Subcutaneous abdominal adipose tissue (tissue), 5 donors: Measurements from ENCODE around the gene ALDH1L1.
"Not testable (repeated sequence)": the region's sequence is repeated elsewhere in the genome, so short reads cannot be mapped to it uniquely, and the experiment has no call there.

Experiments used
- H3K27ac ChIP-seq: one replicate; pipeline ENCODE4 v1.7.0; 2013; ENCODE audit warnings: low read depth, mild to moderate bottlenecking, inconsistent platforms, low read length, moderate library complexity
- H3K27me3 ChIP-seq, 5 donors: one replicate each; pipeline ENCODE4 v1.7.0; 2013; ENCODE audit warnings: low read length in 5 of 5, inconsistent platforms in 1 of 5; ENCODE audit not compliant: control insufficient read depth in 5 of 5, insufficient read depth in 4 of 5
- H3K36me3 ChIP-seq, 5 donors: one replicate each; pipeline ENCODE4 v1.7.0; 2013; ENCODE audit warnings: low read length in 5 of 5; ENCODE audit not compliant: control insufficient read depth in 5 of 5, insufficient read depth in 5 of 5
- H3K4me1 ChIP-seq, 5 donors: one replicate each; pipeline ENCODE4 v1.7.0; 2013; ENCODE audit warnings: low read length in 5 of 5, mild to moderate bottlenecking in 3 of 5, moderate library complexity in 1 of 5; ENCODE audit not compliant: control insufficient read depth in 5 of 5, insufficient read depth in 5 of 5
- H3K4me3 ChIP-seq, 5 donors: one replicate each; pipeline ENCODE4 v1.7.0; 2013; ENCODE audit warnings: low read length in 5 of 5, low read depth in 1 of 5
- H3K9ac ChIP-seq, 5 donors: one replicate each; pipeline ENCODE4 v1.7.0; 2013; ENCODE audit warnings: low read length in 5 of 5, mild to moderate bottlenecking in 4 of 5, moderate library complexity in 3 of 5
- H3K9me3 ChIP-seq, 5 donors: one replicate each; pipeline ENCODE4 v1.7.0; 2013; ENCODE audit warnings: low read length in 5 of 5; ENCODE audit not compliant: control insufficient read depth in 5 of 5
- donor health status: healthy.
- donor health status: healthy.
- donor health status: healthy.
- donor health status: healthy.
- donor health status: healthy.

The ALDH1L1 gene

GRCh38 chr3:126103121-126104027, 77.0 kb downstream of the ALDH1L1 start:
- Histone ChIP-seq H3K9ac (peak overlapping the region in 2 of 5 donors; percentile 11 to 53), H3K27ac (peak overlapping the region; percentile 65)

GRCh38 chr3:126102530-126102951, 77.8 kb downstream of the ALDH1L1 start:
- peak overlapping the region in 1 of 5 donors; percentile 53 for H3K9ac ChIP-seq
- no peaks in the 10 kb centered on the region for H3K9me3 ChIP-seq
- peaks cover 0 to 35% (median 19%) of the 10 kb centered on the region in 5 donors for H3K36me3 ChIP-seq
- peaks cover 0 to 34% (median 27%) of the 10 kb centered on the region in 5 donors for H3K4me1 ChIP-seq
- H3K27ac ChIP-seq, result peak overlapping the region; percentile 68
- H3K4me3 ChIP-seq, result no peak overlapping the region
- no peaks in the 10 kb centered on the region for H3K27me3 ChIP-seq

More at GRCh38 chr3:126103121-126104027, 77.0 kb downstream of the ALDH1L1 start:
- Histone ChIP-seq H3K9me3 (no peaks in the 10 kb centered on the region), H3K27me3 (no peaks in the 10 kb centered on the region), H3K4me3 (no peak overlapping the region), H3K36me3 (peaks cover 0 to 40% (median 23%) of the 10 kb centered on the region in 5 donors), H3K4me1 (peaks cover 0 to 34% (median 27%) of the 10 kb centered on the region in 5 donors)

DNA sequence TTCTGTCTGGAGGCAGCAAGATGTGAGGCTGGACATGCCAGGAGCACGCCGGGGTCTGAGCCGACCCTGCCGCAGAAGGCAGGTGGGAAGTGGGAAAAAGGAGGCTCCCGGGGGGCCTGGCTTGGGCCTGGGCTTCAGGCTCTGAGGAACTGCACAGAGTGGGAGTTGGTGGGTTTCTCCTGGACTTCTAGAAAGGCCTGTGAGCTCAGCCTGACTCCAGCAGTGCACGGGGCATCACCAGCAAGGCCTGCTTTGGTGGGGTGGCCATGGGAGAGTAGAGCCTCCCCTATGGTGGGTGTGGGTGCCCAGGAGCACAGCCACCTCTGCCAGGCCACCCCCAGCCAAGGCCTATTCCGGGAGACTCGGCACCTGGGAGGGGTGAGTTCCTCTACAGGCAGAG, 78.4 kb downstream of the ALDH1L1 start:
- H3K36me3 ChIP-seq, result peaks cover 0 to 29% (median 14%) of the 10 kb centered on the region in 5 donors
- H3K9me3 ChIP-seq, result peaks cover 0 to under 1% (median 0%) of the 10 kb centered on the region in 5 donors
- H3K27ac ChIP-seq, result peak overlapping the region; percentile 68
- H3K4me1 ChIP-seq, result peaks cover 0 to 34% (median 27%) of the 10 kb centered on the region in 5 donors
- peak overlapping the region in 1 of 5 donors; percentile 7 for H3K9ac ChIP-seq
- no peaks in the 10 kb centered on the region for H3K27me3 ChIP-seq
- no peak overlapping the region for H3K4me3 ChIP-seq

- H3K9me3 ChIP-seq, result peaks cover 0 to 4% (median 3%) of the 10 kb centered on the region in 5 donors
- H3K27me3 ChIP-seq, result no peaks in the 10 kb centered on the region
Measured at GRCh38 chr3:126101521-126101982, 78.8 kb downstream of the ALDH1L1 start.

DNA sequence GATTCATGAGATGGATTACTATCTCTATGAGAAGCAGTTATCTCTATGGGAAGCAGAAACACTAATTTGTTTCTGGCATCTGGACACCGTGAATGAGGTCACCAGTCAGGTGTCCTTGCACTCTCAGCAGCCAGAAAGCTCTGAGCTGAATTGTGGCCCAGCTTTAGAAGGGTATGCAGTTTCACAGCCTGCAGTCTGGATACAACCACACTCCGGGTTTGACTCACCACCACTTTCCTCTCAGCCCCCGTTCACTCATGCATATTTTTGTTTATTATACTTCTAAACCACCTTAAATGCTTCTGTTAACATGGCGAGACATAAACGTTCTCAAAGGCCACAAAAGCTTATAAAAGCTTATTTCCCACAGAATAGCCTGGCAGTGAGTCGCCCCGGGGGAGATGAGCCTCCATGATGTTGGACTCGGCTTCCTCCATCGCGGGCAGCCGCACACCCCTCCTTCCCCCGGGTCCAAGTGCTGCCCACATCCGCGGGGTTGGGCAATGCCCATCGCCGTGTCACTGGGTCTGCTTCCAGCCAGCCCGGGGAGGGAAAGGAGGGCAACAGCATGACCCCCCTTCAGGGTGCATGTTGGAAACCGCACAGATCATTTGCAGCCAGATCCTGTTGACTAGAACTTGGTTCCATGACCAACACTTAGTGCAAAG, 79.6 kb downstream of the ALDH1L1 start:
- Histone ChIP-seq H3K9ac (no peak overlapping the region), H3K27ac (no peak overlapping the region)

More at GRCh38 chr3:126101521-126101982, 78.8 kb downstream of the ALDH1L1 start:
- Histone ChIP-seq H3K4me3 (no peak overlapping the region), H3K36me3 (peaks cover 0 to 25% (median 9%) of the 10 kb centered on the region in 5 donors), H3K4me1 (peaks cover 0 to 34% (median 27%) of the 10 kb centered on the region in 5 donors), H3K27ac (peak overlapping the region; percentile 68), H3K9ac (no peak overlapping the region)

GRCh38 chr3:126100269-126100633, 80.1 kb downstream of the ALDH1L1 start:
- Histone ChIP-seq H3K9ac (no peak overlapping the region), H3K27me3 (no peaks in the 10 kb centered on the region), H3K4me3 (no peak overlapping the region), H3K4me1 (peaks cover 0 to 31% (median 27%) of the 10 kb centered on the region in 5 donors), H3K9me3 (peaks cover 0 to 10% (median 3%) of the 10 kb centered on the region in 5 donors), H3K27ac (no peak overlapping the region), H3K36me3 (peaks cover 0 to 15% (median 5%) of the 10 kb centered on the region in 5 donors)

More for the DNA sequence above, 79.6 kb downstream of the ALDH1L1 start:
- Histone ChIP-seq H3K9me3 (peaks cover 0 to 8% (median 3%) of the 10 kb centered on the region in 5 donors), H3K27me3 (no peaks in the 10 kb centered on the region), H3K4me3 (no peak overlapping the region), H3K36me3 (peaks cover 0 to 20% (median 5%) of the 10 kb centered on the region in 5 donors), H3K4me1 (peaks cover 0 to 33% (median 27%) of the 10 kb centered on the region in 5 donors)

GRCh38 chr3:126098391-126098858, 82.0 kb downstream of the ALDH1L1 start:
- H3K27ac ChIP-seq, result no peak overlapping the region
- H3K9ac ChIP-seq, result no peak overlapping the region
- H3K4me3 ChIP-seq, result no peak overlapping the region
- H3K4me1 ChIP-seq, result peaks cover 0 to 30% (median 27%) of the 10 kb centered on the region in 5 donors
- peaks cover 0 to 4% (median 0%) of the 10 kb centered on the region in 5 donors for H3K36me3 ChIP-seq
- H3K27me3 ChIP-seq, result no peaks in the 10 kb centered on the region
- peaks cover 0 to 10% (median 3%) of the 10 kb centered on the region in 5 donors for H3K9me3 ChIP-seq

DNA sequence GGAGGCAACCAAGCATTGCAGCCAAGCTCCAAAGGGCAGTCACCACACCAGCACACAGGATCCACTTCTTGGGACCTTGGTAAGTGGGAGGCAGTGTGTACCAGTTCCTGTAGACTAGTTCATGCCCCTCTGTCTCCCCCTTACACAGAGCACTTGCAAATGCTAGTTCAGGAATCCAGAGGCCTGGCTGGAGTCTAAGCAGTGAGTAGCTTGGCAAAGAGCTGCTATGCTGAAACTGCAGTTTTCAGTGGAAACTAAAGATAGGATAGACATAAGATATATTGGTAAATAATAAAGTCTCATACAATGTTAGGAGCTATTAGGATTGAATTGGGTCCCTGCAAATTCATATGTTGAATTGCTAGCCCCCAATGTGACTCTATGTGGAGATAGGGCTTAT, 82.6 kb downstream of the ALDH1L1 start:
- Histone ChIP-seq H3K4me1 (peaks cover 0 to 26% (median 21%) of the 10 kb centered on the region in 5 donors), H3K4me3 (no peak overlapping the region), H3K36me3 (no peaks in the 10 kb centered on the region), H3K27ac (no peak overlapping the region), H3K9ac (no peak overlapping the region), H3K9me3 (peaks cover 0 to 10% (median 3%) of the 10 kb centered on the region in 5 donors), H3K27me3 (no peaks in the 10 kb centered on the region)

DNA sequence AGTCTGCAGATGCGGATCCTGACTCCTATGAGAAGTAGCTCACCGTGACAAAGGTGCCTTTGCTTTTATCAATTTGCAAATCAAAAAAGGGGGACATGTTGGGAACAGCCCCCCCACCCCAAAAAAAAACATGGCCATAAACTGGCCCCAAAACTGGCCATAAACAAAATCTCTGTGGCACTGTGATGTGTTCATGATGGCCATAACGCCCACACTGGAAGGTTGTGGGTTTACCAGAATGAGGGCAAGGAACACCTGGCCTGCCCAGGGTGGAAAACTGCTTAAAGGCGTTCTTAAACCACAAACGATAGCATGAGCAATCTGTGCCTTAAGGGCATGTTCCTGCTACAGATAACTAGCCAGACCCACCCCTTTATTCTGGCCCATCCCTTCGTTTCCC, 84.1 kb downstream of the ALDH1L1 start:
- H3K36me3 ChIP-seq, H3K4me3 ChIP-seq, H3K9ac ChIP-seq, H3K27ac ChIP-seq, H3K27me3 ChIP-seq: not testable (repeated sequence)
- Histone ChIP-seq H3K9me3 (peaks cover 0 to 10% (median 3%) of the 10 kb centered on the region in 5 donors), H3K4me1 (peaks cover 0 to 15% (median 8%) of the 10 kb centered on the region in 5 donors)
